IPS DF 4.7 (cell line): ENCODE data around the gene C10orf120.

ENCODE experiments used
- DNase-seq: peaks from one replicate; pipeline ENCODE4 v3.0.0-alpha.2; 2013; ENCODE audit warnings: low spot score; ENCODE audit errors: extremely low read depth

The C10orf120 gene

GRCh38 chr10:122699796-122700455 lies at the start of gene C10orf120:
TSS of gene C10orf120 (minus strand) at chr10:122699846. CDS start at chr10:122699790, 56 bp downstream.
- DNase-seq = no peak

GRCh38 chr10:122748496-122748895 lies 48.9 kb upstream of the C10orf120 start:
- no peak for DNase-seq

- DNase-seq = no peak
These were observed 46.8 kb upstream of the C10orf120 start for GRCh38 chr10:122746408-122746807.

DNA sequence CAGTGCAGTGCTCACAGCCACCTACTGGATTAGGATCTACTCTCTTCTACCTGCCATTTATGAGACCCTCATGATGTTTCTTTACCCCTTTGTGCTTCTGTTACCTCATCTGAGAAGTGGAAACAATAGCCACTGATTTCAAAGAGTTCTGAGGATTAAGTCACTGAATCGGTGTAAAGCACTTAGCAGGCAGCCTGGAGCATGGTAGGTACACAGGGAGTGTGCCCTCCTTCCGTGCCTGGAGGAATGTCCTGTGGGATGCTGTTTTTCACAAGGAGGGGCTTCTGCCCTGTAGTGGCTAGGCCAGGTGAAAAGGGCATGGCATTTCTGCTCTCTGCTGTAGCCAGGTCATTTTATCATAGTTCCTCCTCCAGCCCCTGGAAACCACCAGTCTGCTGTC lies 44.6 kb upstream of the C10orf120 start:
- no peak for DNase-seq

- DNase-seq = no peak
These were observed 41.0 kb upstream of the C10orf120 start for GRCh38 chr10:122740640-122741039.

DNA sequence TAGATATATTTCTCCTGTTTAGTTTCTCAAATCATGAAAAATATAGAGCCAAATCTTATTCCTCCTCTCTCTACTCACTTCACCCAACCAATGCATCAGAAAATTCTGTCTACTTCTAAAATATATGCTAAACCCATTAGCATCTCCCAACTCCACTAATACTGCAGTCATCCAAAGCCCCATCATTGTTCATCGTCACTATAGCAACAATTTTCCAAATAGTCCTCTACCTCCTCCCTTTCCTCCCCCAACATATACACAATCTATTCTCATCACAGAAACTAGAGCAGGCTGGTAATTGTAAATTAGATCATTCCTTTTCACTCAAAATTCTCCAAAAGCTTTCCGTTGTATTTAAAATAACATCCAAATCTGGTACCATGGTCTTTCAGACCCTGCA lies 38.4 kb upstream of the C10orf120 start:
- no peak for DNase-seq

DNA sequence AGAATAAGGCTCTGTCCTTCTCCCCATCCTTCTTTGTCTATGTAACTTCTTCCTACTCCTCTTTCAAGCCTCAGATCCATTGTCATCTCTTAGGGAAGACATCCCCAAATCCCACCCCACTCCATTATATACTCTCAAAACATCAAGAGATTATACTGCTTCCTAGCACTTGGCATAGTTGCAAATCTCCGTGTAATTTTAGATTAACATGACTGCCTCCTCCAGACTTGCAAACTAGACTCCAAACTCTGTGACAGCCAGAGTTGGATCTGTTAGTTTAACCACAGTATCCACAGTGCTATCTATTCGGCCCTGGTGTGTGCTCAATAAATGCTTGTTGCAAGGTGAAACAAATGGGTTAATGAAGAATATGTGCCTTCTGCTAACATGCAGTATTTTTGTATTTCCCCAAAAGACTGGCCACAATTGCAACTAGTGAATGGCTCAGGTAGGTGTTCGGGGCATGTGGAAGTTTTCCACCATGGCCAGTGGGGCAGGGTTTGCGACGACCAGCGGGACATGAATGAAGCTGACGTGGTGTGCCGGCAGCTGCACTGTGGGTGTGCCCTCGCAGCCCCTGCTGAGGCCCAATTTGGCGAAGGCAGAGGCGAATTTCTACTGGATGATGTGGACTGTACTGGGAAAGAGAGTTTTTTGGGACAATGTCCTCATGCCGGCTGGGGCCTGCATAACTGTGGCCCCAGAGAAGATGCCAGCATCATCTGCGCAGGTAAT lies 34.5 kb upstream of the C10orf120 start:
- DNase-seq = no peak

DNA sequence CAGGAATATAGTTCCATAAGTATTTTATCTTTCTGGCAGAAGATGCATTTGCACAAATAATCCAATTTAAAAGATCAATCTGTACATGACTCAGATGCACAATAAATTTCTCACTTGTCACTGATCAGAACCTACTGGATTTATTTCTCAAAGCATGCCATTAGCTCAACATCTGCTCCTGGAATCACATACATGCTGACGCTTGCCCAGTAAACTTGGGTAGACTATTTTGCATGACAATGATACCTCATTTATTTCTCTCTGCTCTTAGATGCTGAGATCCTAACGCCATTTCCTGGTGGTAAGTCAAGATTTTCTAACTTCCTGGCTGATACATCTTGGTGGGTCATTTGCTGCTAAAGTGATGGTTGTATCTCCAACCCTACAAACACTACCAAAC lies 33.8 kb upstream of the C10orf120 start:
- no peak for DNase-seq

DNA sequence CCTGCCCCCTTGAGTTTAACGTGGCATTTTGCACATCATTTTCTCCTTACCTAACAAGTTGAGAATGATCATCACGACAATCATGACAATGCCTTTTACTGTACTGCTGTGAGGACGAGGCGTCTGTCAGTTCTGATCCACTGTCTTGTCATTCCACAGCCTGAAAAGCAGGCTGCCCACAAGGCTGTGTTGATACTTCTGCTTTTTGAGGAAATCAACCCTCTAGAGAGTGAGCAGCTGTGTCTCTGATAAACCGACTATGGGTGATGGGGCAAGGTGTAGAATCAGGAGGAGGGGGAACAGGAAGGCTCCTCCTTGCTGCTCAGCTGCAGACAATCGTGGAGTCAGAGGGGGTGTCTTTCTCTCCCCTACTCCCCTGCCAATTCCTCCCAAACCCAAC lies 30.6 kb upstream of the C10orf120 start:
- no peak for DNase-seq

- DNase-seq = no peak
These were observed 29.5 kb upstream of the C10orf120 start for GRCh38 chr10:122729126-122729525.

DNA sequence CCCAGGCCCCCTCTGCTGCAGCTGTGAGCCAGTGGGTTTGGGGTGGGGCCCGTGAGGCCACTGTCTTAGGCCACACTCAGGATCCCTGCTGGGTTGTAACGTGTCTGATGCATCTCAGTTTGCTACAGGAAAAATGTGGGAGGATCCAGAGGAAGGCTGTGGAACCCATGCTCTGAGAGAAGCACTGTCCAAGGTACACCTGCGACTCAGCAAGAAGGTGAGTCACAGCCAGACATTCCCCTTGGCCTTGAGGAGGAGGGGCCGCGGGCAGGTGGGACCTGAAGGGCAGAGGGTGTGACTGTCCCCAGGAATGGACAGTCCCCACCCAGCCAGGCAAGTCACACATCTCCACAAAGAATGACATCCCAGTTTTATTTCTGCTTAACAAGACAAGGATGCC lies 27.8 kb upstream of the C10orf120 start:
- DNase-seq = no peak

DNA sequence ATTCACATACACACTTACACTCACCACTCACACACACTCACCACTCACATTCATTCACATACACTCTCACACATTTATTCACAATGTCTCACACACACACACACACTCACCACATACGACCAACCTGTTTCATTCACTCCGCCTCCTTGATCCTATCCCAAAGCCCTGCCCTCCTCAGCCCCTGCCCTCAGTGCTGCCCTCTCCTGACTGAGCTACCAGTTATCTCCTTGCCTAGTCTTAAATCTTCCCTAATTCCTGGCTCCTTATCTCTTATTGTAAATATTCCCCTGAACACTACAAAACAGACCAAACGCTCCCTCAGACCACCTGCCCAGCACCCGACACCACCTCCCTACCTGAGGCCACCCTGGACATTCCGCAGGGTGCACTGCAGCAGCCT lies 26.1 kb upstream of the C10orf120 start:
- DNase-seq = no peak

DNA sequence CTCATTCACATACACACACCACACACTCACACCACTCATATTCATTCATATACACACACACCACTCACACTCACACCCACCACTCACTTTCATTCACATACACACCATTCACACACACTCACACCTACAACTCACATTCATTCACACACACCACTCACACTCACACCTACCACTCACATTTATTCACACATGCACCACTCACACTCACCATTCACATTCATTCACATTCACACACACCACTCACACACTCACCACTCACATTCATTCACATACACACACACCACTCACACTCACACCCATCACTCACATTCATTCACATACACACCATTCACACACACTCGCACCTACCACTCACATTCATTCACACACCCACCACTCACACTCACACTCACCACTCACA lies 25.4 kb upstream of the C10orf120 start:
- no peak for DNase-seq

GRCh38 chr10:122721111-122721510 lies 21.5 kb upstream of the C10orf120 start:
- DNase-seq = no peak

DNA sequence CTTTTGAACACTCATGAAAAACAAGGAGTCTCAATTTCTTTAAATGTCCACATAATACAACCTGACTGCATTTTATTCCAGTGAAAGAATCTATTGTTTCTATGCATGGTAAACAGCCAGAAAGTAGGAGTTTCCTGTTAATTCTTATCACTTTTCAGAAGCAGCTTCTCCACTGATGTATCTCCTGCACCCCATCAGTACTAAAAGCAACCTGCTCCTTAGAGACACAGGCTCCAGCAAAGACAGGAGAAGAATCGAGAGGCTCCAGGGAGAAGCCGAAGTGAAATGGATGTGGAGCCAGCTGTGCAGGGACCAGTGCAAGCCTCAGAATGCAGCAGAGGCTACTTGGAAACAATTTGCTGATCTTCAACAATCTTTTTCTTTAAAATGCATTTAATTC lies 16.4 kb upstream of the C10orf120 start:
- DNase-seq = no peak

DNA sequence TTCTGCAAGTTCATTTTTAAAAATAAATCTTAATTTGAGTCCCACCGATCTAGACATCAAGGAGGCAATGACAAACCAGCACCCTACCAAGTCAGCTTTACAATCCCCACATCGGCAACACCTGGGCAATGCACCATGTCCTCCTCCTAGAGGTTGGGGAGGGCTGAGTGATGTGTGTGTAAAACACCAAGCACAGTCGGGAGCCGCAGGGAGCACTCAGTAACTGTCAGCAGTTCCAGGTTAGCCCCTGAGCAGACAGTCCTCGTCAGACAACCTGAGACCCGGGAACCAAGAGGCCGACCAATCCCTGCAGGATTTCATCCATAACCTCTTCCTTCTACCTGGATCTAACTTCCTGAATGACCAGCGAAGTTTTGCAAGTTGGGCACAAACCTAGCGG lies 15.9 kb upstream of the C10orf120 start:
- DNase-seq = no peak

- DNase-seq = no peak
These were observed 13.6 kb upstream of the C10orf120 start for GRCh38 chr10:122713091-122713885.

GRCh38 chr10:122710576-122710975 lies 10.9 kb upstream of the C10orf120 start:
- DNase-seq = no peak

- DNase-seq = no peak
These were observed 10.3 kb upstream of the C10orf120 start for GRCh38 chr10:122709971-122710370.

DNA sequence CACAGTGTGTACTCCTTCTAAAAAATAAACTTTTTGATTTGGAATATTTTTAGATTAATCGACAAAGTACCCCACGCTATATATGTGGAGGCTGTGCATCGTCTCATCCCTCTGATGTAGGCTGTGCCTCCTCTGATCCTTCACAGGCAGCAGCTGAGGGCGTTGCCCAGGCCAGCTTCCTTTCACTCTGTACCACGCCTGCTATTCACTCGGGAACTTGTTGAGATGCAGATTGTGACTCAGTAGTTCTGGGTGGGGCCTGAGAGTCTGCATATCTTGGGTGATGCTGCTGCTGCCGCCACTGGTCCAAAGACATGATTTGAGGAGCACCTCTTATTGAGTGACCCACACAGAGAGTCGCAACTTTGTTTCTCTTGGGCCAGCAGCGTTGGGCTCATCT lies 7.9 kb upstream of the C10orf120 start:
- DNase-seq = no peak

GRCh38 chr10:122706947-122707346 lies 7.3 kb upstream of the C10orf120 start:
- no peak for DNase-seq

GRCh38 chr10:122706467-122706866 lies 6.8 kb upstream of the C10orf120 start:
- no peak for DNase-seq
